Tibial nerve (tissue), 4 donors: ENCODE data around the gene DCXR. TPM values are rescaled to one million over a fixed set of nuclear protein-coding genes. Genes with fewer than 3 reads are reported as not detected.
A peak's percentile ranks its signal among the peaks of the same experiment; 100 is the strongest.

Source experiments
- DNase-seq, 2 donors: peaks; one replicate each; pipeline ENCODE4 v3.0.0-alpha.2; 2019; ENCODE audit warnings: low spot score in 2 of 2
- H3K27ac ChIP-seq, 4 donors: fragments of 200-600 bp; sonication (generic) in 3 of 4; one replicate each; pipeline ENCODE4 v1.5.1; 2017 to 2019; ENCODE audit warnings: mild to moderate bottlenecking in 1 of 4
- H3K27me3 ChIP-seq, 2 donors: fragments of 200-600 bp; sonication (generic) in 1 of 2; one replicate each; pipeline versions ENCODE4 v1.5.1 to v1.6.0; 2017 to 2019
- H3K36me3 ChIP-seq, 3 donors: fragments of 200-600 bp; sonication (generic); one replicate each; pipeline ENCODE4 v1.5.1; 2018 to 2019
- H3K4me1 ChIP-seq, 4 donors: fragments of 200-600 bp; sonication (generic) in 3 of 4; one replicate each; pipeline ENCODE4 v1.5.1; 2017 to 2019
- H3K4me3 ChIP-seq, 4 donors: fragments of 200-600 bp; sonication (generic) in 3 of 4; one replicate each; pipeline ENCODE4 v1.5.1; 2017 to 2019; ENCODE audit warnings: mild to moderate bottlenecking in 1 of 4, moderate library complexity in 1 of 4
- H3K9me3 ChIP-seq, 4 donors: fragments of 200-600 bp; sonication (generic) in 3 of 4; one replicate each; pipeline ENCODE4 v1.5.1; 2017 to 2019
- CTCF ChIP-seq, 5 experiments: fragments of 200-600 bp in 3 of 5; fragments of 450-650 bp in 2 of 5; sonication (generic) in 3 of 5; IDR thresholded peaks; one replicate each; pipeline ENCODE4 v1.5.1; 2016 to 2019; ENCODE audit warnings: antibody characterized with exemption in 5 of 5, mild to moderate bottlenecking in 3 of 5, moderate library complexity in 2 of 5
- EP300 ChIP-seq, 2 donors: sonication (generic); formaldehyde crosslinking; IDR thresholded peaks; one replicate each; pipeline ENCODE4 v1.6.1; 2017; ENCODE audit warnings: antibody characterized with exemption in 2 of 2, mild to moderate bottlenecking in 1 of 2
- POLR2A ChIP-seq, 2 donors: fragments of 450-650 bp; IDR thresholded peaks; one replicate each; pipeline ENCODE4 v1.6.1; 2017; ENCODE audit warnings: antibody characterized with exemption in 2 of 2, mild to moderate bottlenecking in 2 of 2, moderate library complexity in 2 of 2
- WGBS, 2 donors: methylation state at CpG; one replicate each; pipeline ENCODE4 v1.1.5; 2018; 5-methylcytosine and 5-hydroxymethylcytosine counted together
- total RNA-seq, 4 donors: library from RNA; depleted of rRNA; stranded (reverse); fragments of >200 nt; gene quantifications; one replicate each; pipeline ENCODE4 v1.1.0, GENCODE V29; 2016

The DCXR gene
- total RNA-seq, 4 donors from 2014 or later: 236 to 347 (median 269) TPM

GRCh38 chr17:82080789-82081464, 43.4 kb upstream of the DCXR start:
- TF ChIP-seq EP300 (IDR thresholded peaks at IDR 0.05) (no peak), POLR2A (IDR thresholded peaks at IDR 0.05) (no peak), CTCF (IDR thresholded peaks at IDR 0.05) (no peak)
- no peaks in the 10 kb centered on the region for H3K27me3 ChIP-seq
- 89% methylated on average over 28 to 44 of the region's 44 CpGs for WGBS, 2 donors
- DNase-seq: no peak
- H3K4me3 ChIP-seq: no peak overlapping the region
- peaks cover 7 to 77% (median 34%) of the 10 kb centered on the region in 3 donors for H3K36me3 ChIP-seq
- H3K4me1 ChIP-seq: peaks cover 0 to 22% (median 5%) of the 10 kb centered on the region in 4 donors
- no peaks in the 10 kb centered on the region for H3K9me3 ChIP-seq
- H3K27ac ChIP-seq: no peak overlapping the region

GRCh38 chr17:82080048-82080788, 42.7 kb upstream of the DCXR start:
- DNase-seq: no peak
- 86 to 89% methylated on average over 30 to 35 of the region's 36 CpGs for WGBS, 2 donors
- TF ChIP-seq CTCF (IDR thresholded peaks at IDR 0.05) (no peak), POLR2A (IDR thresholded peaks at IDR 0.05) (no peak)
- no peak overlapping the region for H3K4me3 ChIP-seq
- no peaks in the 10 kb centered on the region for H3K9me3 ChIP-seq
- no peak overlapping the region for H3K27ac ChIP-seq
- H3K4me1 ChIP-seq: peaks cover 0 to 22% (median 5%) of the 10 kb centered on the region in 4 donors
- peaks cover 7 to 70% (median 28%) of the 10 kb centered on the region in 3 donors for H3K36me3 ChIP-seq
- no peaks in the 10 kb centered on the region for H3K27me3 ChIP-seq

GRCh38 chr17:82079001-82079677, 41.6 kb upstream of the DCXR start:
- WGBS, 2 donors: 89 to 90% methylated on average over 47 of the region's 47 CpGs
- H3K27ac ChIP-seq: no peak overlapping the region
- no peak for TF ChIP-seq EP300 (IDR thresholded peaks at IDR 0.05)
- no peak for TF ChIP-seq CTCF (IDR thresholded peaks at IDR 0.05)
- no peak for TF ChIP-seq POLR2A (IDR thresholded peaks at IDR 0.05)
- no peaks in the 10 kb centered on the region for H3K9me3 ChIP-seq
- H3K36me3 ChIP-seq: peaks cover 7 to 59% (median 19%) of the 10 kb centered on the region in 3 donors
- H3K4me1 ChIP-seq: peaks cover 0 to 22% (median 5%) of the 10 kb centered on the region in 4 donors
- H3K4me3 ChIP-seq: no peak overlapping the region
- H3K27me3 ChIP-seq: no peaks in the 10 kb centered on the region
- no peak for DNase-seq

- Histone ChIP-seq H3K27ac (peak overlapping the region in 3 of 4 donors; percentile 0 to 77 (median 72)), H3K4me3 (no peak overlapping the region), H3K27me3 (no peaks in the 10 kb centered on the region), H3K4me1 (peaks cover 0 to 22% (median 5%) of the 10 kb centered on the region in 4 donors), H3K9me3 (no peaks in the 10 kb centered on the region), H3K36me3 (peaks cover 6 to 52% (median 13%) of the 10 kb centered on the region in 3 donors)
- DNase-seq: no peak
- no peak for TF ChIP-seq EP300 (IDR thresholded peaks at IDR 0.05)
- TF ChIP-seq POLR2A (IDR thresholded peaks at IDR 0.05): no peak
- no peak for TF ChIP-seq CTCF (IDR thresholded peaks at IDR 0.05)
- WGBS, 2 donors: 84 to 86% methylated on average over 17 to 18 of the region's 18 CpGs
Observed at GRCh38 chr17:82078433-82078832, 40.9 kb upstream of the DCXR start.
